TTC549 (cell line): Measurements from ENCODE around the gene LEPROT.

Experiments
- FAIRE-seq: peaks from 2 replicates; lab custom pipeline; 2012; peaks lifted over from hg19 to GRCh38; lab: Jason Lieb, UNC

LEPROT gene

GRCh38 chr1:65412256-65412983, 8.0 kb upstream of the LEPROT start:
- no peak for FAIRE-seq

- FAIRE-seq = no peak
These were observed 7.5 kb upstream of the LEPROT start for GRCh38 chr1:65412984-65413375.

GRCh38 chr1:65414538-65414937, 5.9 kb upstream of the LEPROT start:
- no peak for FAIRE-seq

- FAIRE-seq = no peak
These were observed 3.7 kb upstream of the LEPROT start for GRCh38 chr1:65416767-65417166.

- FAIRE-seq = no peak
These were observed 2.7 kb upstream of the LEPROT start for GRCh38 chr1:65417729-65418128.

GRCh38 chr1:65418522-65419185, 1.8 kb upstream of the LEPROT start:
- FAIRE-seq = no peak

GRCh38 chr1:65419681-65420589, 533 bp upstream of the LEPROT start:
- FAIRE-seq = peak; percentile 22

- no peak for FAIRE-seq
These were observed 1.0 kb downstream of the LEPROT start for GRCh38 chr1:65421351-65422025.

GRCh38 chr1:65422241-65423203, 2.1 kb downstream of the LEPROT start:
- no peak for FAIRE-seq

GRCh38 chr1:65423884-65424572, 3.6 kb downstream of the LEPROT start:
- no peak for FAIRE-seq

GRCh38 chr1:65424573-65424889, 4.1 kb downstream of the LEPROT start:
- no peak for FAIRE-seq

GRCh38 chr1:65425006-65425405, 4.5 kb downstream of the LEPROT start:
- no peak for FAIRE-seq

GRCh38 chr1:65425697-65426096, 5.2 kb downstream of the LEPROT start:
- FAIRE-seq = no peak

GRCh38 chr1:65429078-65429477, 8.6 kb downstream of the LEPROT start:
- no peak for FAIRE-seq

GRCh38 chr1:65429806-65430205, 9.3 kb downstream of the LEPROT start:
- FAIRE-seq = no peak

- FAIRE-seq = peak; percentile 87
These were observed 10.7 kb downstream of the LEPROT start for GRCh38 chr1:65431111-65431705.

GRCh38 chr1:65432918-65433317, 12.4 kb downstream of the LEPROT start:
- no peak for FAIRE-seq

GRCh38 chr1:65434255-65434654, 13.8 kb downstream of the LEPROT start:
- no peak for FAIRE-seq

GRCh38 chr1:65434760-65435159, 14.3 kb downstream of the LEPROT start:
- no peak for FAIRE-seq

GRCh38 chr1:65435987-65436386, 15.5 kb downstream of the LEPROT start:
- FAIRE-seq = no peak
